Lower leg skin (tissue), 4 donors: ENCODE data around the gene TGFBR3. TPM values are rescaled to one million over a fixed set of nuclear protein-coding genes. Genes with fewer than 3 reads are reported as not detected.
A peak's percentile ranks its signal among the peaks of the same experiment; 100 is the strongest.

Experiments
- DNase-seq, 2 donors: peaks; one replicate each; pipeline ENCODE4 v3.0.0-alpha.2; 2019; ENCODE audit warnings: low spot score in 2 of 2
- H3K4me3 ChIP-seq: fragments of 200-600 bp; sonication (generic); 2 replicates; pipeline ENCODE4 v1.5.1; 2017; ENCODE audit warnings: mild to moderate bottlenecking, low read depth; ENCODE audit not compliant: poor library complexity, severe bottlenecking
- POLR2A ChIP-seq, 2 donors: fragments of 450-650 bp; IDR thresholded peaks; one replicate each; pipeline ENCODE4 v1.6.1; 2016 to 2017; ENCODE audit warnings: antibody characterized with exemption in 2 of 2, mild to moderate bottlenecking in 1 of 2, moderate library complexity in 1 of 2
- WGBS, 2 donors: methylation state at CpG; one replicate each; pipeline ENCODE4 v1.1.5; 2018; 5-methylcytosine and 5-hydroxymethylcytosine counted together
- intact Hi-C: fragments of 100-400 bp; cut with DNase I; formaldehyde crosslinking; loops from one replicate; pipeline ENCODE4 v1.15.0; 2023; ENCODE audit warnings: low total_unique reads
- total RNA-seq, 4 donors: library from RNA; depleted of rRNA; stranded (reverse); fragments of >200 nt; gene quantifications; one replicate each; pipeline ENCODE4 v1.1.0, GENCODE V29; 2016
- TF ChIP-seq, protein P1 (sequence below), 3 donors: fragments of 450-650 bp; IDR thresholded peaks; one replicate each; pipeline ENCODE4 v1.5.1; 2016; ENCODE audit warnings: antibody characterized with exemption in 3 of 3, mild to moderate bottlenecking in 3 of 3, moderate library complexity in 2 of 3

The TGFBR3 gene
- total RNA-seq, 4 donors from 2014 or later, result 79.4 to 134 (median 116) TPM

DNA sequence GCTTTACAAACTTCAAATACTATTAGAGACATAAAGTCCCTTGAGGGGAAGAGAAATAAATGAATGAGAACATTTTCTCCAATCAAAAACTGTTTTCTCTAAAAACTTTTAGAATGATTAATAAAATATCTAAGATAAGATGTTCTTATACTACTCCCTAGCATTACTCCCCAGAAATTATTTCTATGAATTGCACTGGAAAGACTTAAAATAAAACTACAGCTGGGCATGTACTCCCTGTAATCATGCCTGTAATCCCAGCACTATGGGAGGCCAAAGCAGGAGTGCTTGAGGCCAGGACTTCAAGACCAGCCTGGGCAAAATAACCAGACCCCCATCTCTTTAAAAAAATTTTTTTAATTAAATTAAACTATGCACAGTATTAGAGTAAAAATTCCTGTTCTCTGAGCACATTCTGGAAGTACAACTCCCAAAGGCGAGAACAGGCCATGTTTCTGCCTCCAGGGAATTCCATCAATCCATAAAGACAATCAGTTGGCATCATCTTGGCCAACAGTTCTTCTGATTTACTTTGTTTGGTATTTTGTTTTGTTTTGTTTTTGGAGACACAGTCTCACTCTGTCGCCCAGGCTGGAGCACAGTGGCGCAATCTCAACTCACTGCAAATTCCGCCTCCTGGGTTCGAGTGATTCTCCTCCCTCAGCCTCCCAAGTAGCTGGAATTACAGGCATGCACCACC lies 77.9 kb downstream of the TGFBR3 start:
- intact Hi-C loops, result no loop called here
- WGBS, 2 donors, result 88% methylated on average over 5 of the region's 5 CpGs
- TF ChIP-seq POLR2A (IDR thresholded peaks at IDR 0.05), result no peak
- TF ChIP-seq, protein P1, sequence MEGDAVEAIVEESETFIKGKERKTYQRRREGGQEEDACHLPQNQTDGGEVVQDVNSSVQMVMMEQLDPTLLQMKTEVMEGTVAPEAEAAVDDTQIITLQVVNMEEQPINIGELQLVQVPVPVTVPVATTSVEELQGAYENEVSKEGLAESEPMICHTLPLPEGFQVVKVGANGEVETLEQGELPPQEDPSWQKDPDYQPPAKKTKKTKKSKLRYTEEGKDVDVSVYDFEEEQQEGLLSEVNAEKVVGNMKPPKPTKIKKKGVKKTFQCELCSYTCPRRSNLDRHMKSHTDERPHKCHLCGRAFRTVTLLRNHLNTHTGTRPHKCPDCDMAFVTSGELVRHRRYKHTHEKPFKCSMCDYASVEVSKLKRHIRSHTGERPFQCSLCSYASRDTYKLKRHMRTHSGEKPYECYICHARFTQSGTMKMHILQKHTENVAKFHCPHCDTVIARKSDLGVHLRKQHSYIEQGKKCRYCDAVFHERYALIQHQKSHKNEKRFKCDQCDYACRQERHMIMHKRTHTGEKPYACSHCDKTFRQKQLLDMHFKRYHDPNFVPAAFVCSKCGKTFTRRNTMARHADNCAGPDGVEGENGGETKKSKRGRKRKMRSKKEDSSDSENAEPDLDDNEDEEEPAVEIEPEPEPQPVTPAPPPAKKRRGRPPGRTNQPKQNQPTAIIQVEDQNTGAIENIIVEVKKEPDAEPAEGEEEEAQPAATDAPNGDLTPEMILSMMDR (IDR thresholded peaks at IDR 0.05), result no peak
- H3K4me3 ChIP-seq, result no peak overlapping the region
- peak in 1 of 2 donors; percentile 31 for DNase-seq

DNA sequence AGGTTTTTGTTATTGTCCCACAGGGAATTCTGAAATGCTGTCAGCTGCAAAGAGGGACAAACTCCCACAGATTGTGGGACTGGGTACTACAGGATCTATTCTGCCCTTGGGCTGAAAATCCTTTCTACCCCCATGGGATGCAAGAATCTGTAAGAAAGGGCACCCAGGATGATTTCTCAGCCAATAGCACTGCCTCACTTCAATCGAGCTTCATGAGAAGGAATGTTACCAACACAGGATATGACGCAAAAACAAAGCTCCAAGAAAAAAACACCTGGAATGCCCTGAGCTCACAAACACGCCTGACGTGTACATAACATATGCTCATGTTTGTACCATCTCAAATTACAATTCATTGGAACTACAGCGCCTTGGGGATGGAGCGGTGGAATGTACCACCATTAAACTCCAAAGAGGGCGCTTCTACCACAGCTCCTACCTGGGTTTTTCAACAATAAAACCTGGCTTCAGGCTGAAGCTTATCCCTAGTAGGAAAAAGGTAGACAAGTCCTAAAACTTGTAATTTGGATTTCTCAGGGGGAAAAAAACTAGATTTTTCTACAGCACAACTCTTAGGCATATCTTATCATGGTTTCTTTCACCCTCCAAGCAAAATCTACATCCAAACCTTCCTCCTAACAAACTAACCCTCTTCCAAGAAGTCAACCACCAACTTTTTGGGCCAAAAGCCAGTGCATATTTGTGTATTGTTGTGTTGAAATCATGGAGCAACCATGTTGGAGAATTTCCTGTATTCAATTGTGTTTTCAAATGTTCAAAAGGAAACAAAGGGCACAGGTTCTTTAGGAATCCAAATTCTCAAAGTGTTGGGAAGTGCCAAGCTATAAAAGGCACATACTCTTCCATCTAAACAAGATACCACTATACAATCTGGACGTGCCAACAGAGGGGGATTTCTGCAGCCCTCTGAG lies 78.9 kb downstream of the TGFBR3 start:
- WGBS, 2 donors, result 66 to 77% methylated on average over 8 of the region's 8 CpGs
- intact Hi-C loops, result no loop called here
- DNase-seq, result peak in 1 of 2 donors; percentile 76
- TF ChIP-seq, protein P1 (IDR thresholded peaks at IDR 0.05), result no peak
- TF ChIP-seq POLR2A (IDR thresholded peaks at IDR 0.05), result no peak
- no peak overlapping the region for H3K4me3 ChIP-seq

DNA sequence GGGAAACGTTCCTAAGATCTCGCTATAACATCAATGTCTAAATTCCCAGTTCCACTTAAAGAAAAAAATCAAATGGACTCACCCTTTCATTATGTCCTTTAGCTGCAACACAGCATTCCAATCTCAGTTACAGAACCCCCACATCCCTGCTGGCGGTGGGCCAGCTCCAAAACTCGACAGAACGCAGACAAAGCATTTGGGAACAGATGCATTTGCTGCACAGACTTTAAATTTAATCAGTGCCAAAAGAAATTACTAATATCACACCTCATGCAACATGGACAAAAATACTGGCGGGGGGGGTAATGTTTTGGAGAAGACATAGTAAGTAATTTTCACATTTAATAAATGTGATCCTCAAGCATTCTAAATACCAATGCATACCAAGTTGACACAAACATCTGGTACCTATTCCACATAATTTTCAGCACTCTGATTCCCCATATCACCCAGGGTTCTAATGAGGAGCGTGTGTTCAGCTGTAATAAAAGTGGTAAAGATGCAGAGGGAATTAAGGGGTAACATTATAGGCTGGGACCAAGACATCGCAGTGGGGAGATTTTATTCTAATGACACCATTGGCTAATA lies 79.7 kb downstream of the TGFBR3 start:
- TF ChIP-seq, protein P1 (IDR thresholded peaks at IDR 0.05), result no peak
- no peak for TF ChIP-seq POLR2A (IDR thresholded peaks at IDR 0.05)
- no peak overlapping the region for H3K4me3 ChIP-seq
- intact Hi-C loops, result no loop called here
- 58% methylated on average over 8 of the region's 8 CpGs for WGBS, 2 donors
- DNase-seq, result peak in 1 of 2 donors; percentile 59

DNA sequence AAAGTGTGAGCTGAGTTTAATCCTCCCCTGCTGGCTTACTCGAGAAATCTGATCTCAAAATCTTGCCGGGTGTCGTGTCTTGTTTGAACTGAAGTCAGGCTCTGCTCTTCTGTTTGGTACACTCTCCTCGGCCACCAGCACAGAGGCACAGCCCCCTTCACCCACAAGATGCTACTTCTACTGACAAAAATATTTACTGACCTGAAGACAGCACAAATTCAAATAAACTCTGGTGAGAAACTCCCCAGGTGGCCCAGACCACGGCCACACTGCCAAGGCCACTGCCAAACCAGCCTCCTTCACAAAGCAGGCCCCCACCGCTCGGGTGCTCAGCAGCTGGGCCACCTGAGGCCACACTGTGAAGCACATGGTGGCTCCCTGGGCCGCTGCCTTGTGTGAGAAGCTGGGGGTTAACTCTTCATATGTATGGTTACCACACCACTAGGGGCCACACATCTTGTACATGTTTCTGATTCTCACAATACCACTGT lies 80.6 kb downstream of the TGFBR3 start:
- no peak overlapping the region for H3K4me3 ChIP-seq
- TF ChIP-seq POLR2A (IDR thresholded peaks at IDR 0.05), result no peak
- TF ChIP-seq, protein P1 (IDR thresholded peaks at IDR 0.05), result no peak
- peak in 1 of 2 donors; percentile 81 for DNase-seq
- 54 to 61% methylated on average over 8 of the region's 8 CpGs for WGBS, 2 donors
- intact Hi-C loops, result no loop called here

DNA sequence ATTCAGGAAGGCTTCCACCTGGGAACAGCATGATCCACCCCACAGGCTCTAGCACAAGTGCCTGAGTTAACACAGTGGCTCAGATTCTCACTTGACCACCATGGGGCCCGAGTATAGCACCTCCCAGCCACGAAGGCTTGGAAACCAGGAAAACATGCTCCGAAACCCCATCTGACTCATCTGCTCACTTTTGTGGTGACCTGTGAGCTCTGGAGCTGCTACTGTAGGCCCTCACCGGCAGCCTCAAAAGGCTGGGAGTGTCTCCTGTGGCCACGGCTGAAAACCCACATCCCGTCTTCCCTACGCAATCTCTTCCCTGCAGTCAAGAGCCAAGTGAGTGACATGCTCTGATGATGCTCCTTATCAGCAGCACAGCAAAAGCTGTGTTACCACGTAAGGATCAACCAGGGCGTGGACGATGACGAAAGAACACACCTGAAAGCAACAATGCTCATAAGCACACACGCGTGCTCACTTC lies 81.4 kb downstream of the TGFBR3 start:
- peak in 1 of 2 donors; percentile 84 for DNase-seq

More for the DNA sequence above, 81.4 kb downstream of the TGFBR3 start:
- TF ChIP-seq, protein P1 (IDR thresholded peaks at IDR 0.05), result no peak
- no peak for TF ChIP-seq POLR2A (IDR thresholded peaks at IDR 0.05)
- no peak overlapping the region for H3K4me3 ChIP-seq
- intact Hi-C loops, result no loop called here
- 59 to 63% methylated on average over 12 to 13 of the region's 13 CpGs for WGBS, 2 donors
